ENCODE data around the gene POLR3F.
"Not testable (repeated sequence)": the region's sequence is repeated elsewhere in the genome, so short reads cannot be mapped to it uniquely, and the experiment has no call there.

Gene POLR3F

GRCh38 chr20:18497603-18498002 lies 30.4 kb downstream of the POLR3F start:
- no peak for DNase-seq (ENCODE audit: low read depth)
- no peak overlapping the region; the same call in 1 of the 2 replicates for H3K4me3 ChIP-seq (ENCODE audit: low read depth, low read length)
- TF ChIP-seq, protein P1, sequence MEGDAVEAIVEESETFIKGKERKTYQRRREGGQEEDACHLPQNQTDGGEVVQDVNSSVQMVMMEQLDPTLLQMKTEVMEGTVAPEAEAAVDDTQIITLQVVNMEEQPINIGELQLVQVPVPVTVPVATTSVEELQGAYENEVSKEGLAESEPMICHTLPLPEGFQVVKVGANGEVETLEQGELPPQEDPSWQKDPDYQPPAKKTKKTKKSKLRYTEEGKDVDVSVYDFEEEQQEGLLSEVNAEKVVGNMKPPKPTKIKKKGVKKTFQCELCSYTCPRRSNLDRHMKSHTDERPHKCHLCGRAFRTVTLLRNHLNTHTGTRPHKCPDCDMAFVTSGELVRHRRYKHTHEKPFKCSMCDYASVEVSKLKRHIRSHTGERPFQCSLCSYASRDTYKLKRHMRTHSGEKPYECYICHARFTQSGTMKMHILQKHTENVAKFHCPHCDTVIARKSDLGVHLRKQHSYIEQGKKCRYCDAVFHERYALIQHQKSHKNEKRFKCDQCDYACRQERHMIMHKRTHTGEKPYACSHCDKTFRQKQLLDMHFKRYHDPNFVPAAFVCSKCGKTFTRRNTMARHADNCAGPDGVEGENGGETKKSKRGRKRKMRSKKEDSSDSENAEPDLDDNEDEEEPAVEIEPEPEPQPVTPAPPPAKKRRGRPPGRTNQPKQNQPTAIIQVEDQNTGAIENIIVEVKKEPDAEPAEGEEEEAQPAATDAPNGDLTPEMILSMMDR (IDR thresholded peaks at IDR 0.05; ENCODE audit: control insufficient read depth, extremely low read depth, insufficient read depth), result no peak

GRCh38 chr20:18501672-18502071 lies 34.5 kb downstream of the POLR3F start:
- not testable (repeated sequence) for DNase-seq (ENCODE audit: low read depth); H3K4me3 ChIP-seq (ENCODE audit: low read depth, low read length)

DNA sequence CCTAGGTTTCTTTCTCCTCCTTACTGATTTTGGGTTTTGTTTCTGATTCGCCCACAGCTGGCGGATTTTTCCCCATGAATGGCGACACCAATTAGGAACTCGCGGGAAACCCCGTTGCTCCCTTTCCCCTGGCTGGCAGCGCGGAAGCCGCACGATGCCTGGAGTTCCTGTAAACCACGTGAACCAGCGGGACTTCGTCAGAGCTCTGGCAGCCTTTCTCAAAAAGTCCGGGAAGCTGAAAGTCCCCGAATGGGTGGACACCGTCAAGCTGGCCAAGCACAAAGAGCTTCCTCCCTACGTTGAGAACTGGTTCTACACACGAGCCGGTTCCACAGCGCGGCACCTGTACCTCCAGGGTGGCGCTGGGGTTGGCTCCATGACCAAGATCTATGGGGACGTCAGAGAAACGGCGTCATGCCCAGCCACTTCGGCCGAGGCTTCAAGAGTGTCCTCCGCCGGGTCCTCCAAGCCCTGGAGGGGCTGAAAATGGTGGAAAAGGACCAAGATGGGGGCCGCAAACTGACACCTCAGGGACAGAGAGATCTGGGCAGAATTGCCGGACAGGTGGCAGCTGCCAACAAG lies 37.4 kb downstream of the POLR3F start:
- no peak for DNase-seq (ENCODE audit: low read depth)
- H3K4me3 ChIP-seq (ENCODE audit: low read depth, low read length), result no peak overlapping the region
- TF ChIP-seq, protein P1 (IDR thresholded peaks at IDR 0.05; ENCODE audit: control insufficient read depth, extremely low read depth, insufficient read depth), result no peak

DNA sequence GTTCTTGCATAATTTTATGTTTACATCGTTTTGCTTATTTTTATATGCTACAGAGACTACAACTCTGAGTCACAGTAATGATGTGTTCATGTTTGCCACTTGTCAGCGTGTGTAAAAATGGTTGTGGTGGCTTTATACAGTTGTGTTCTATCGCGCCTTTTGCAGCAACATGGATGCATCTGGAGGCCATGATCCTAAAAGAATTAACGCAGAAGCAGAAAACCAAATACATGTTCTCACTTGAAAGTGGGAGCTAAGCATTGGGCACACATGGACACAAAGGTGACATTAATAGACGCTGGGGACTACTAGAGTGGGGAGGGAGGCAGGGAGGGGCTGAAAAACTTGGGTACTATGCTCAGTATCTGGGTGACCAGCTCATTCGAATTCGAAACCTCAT lies 39.6 kb downstream of the POLR3F start:
- TF ChIP-seq, protein P1 (IDR thresholded peaks at IDR 0.05; ENCODE audit: control insufficient read depth, extremely low read depth, insufficient read depth), result no peak
- DNase-seq (ENCODE audit: low read depth), result no peak
- H3K4me3 ChIP-seq (ENCODE audit: low read depth, low read length), result peak overlapping the region; percentile 86

GRCh38 chr20:18507218-18508191 lies 40.3 kb downstream of the POLR3F start, which contains the start of gene SEC23B:
SEC23B (plus strand) TSS chr20:18507940; CDS start chr20:18510836, 2,896 bp downstream.
- H3K4me3 ChIP-seq (ENCODE audit: low read depth, low read length), result peak within 1 kb of the TSS; percentile 86
- TF ChIP-seq, protein P1 (IDR thresholded peaks at IDR 0.05; ENCODE audit: control insufficient read depth, extremely low read depth, insufficient read depth), result no peak
- DNase-seq (ENCODE audit: low read depth), result peak; percentile 97

DNA sequence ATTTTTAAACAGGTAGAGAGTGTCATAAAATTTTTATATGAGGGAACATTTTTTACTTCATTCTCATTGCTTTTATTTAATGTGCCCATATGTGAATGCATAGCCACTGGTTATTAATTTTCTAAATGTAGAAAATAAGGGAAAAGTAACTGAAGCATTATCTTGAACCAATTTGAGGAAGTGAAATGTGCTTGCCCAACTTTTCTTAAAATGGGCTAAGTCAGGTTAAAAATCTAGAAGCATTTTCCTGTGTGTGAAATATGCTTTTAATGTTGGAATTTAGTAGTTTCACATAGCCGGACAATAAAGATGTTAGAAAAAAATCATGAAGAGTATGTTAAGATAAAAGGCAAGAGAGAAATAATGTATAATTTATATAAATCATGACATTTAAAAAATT lies 44.4 kb downstream of the POLR3F start:
- DNase-seq (ENCODE audit: low read depth), result no peak
- TF ChIP-seq, protein P1 (IDR thresholded peaks at IDR 0.05; ENCODE audit: control insufficient read depth, extremely low read depth, insufficient read depth), result no peak
- no peak overlapping the region for H3K4me3 ChIP-seq (ENCODE audit: low read depth, low read length)

- TF ChIP-seq, protein P1 (IDR thresholded peaks at IDR 0.05; ENCODE audit: control insufficient read depth, extremely low read depth, insufficient read depth), result no peak
- H3K4me3 ChIP-seq (ENCODE audit: low read depth, low read length), result no peak overlapping the region
- DNase-seq (ENCODE audit: low read depth), result no peak
Observed at GRCh38 chr20:18513208-18513607, 46.0 kb downstream of the POLR3F start.

Data from LNCaP clone FGC (cell line).